Loucy (cell line): ENCODE measurements around the gene C3orf80.
"Not testable (repeated sequence)": the region's sequence is repeated elsewhere in the genome, so short reads cannot be mapped to it uniquely, and the experiment has no call there.

ENCODE experiments used
- EZH2phosphoT487 ChIP-seq: fragments of 200-600 bp; IDR thresholded peaks from 2 replicates; pipeline ENCODE4 v1.6.1; 2018; ENCODE audit warnings: antibody characterized with exemption, mild to moderate bottlenecking, moderate library complexity, borderline replicate concordance
- TF ChIP-seq, protein P1 (sequence below): fragments of 200-600 bp; sonication (generic); conservative IDR thresholded peaks from 2 replicates; pipeline ENCODE4 v1.5.1; 2014; ENCODE audit warnings: mild to moderate bottlenecking, antibody characterized with exemption, low read length

DNA sequence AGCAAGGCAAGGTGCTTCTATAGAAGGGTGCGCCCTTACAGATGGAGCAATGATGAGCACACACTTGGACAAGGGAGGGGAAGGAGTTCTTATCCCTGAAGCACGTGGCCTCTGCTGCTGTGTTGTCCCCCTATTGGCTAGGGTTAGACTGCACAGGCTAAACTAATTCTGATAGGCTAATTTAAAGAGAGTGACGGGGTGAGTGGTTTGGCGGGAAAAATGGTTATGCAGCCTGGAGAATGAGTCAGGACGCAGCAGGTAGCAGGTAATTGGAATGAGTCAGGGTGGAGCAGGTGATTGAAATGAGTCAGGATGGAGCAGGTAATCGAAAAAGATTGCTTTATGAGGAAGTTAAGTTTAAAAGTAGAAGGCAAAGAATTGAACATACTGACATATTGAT is 15.5 kb downstream of the C3orf80 start:
- TF ChIP-seq, protein P1, sequence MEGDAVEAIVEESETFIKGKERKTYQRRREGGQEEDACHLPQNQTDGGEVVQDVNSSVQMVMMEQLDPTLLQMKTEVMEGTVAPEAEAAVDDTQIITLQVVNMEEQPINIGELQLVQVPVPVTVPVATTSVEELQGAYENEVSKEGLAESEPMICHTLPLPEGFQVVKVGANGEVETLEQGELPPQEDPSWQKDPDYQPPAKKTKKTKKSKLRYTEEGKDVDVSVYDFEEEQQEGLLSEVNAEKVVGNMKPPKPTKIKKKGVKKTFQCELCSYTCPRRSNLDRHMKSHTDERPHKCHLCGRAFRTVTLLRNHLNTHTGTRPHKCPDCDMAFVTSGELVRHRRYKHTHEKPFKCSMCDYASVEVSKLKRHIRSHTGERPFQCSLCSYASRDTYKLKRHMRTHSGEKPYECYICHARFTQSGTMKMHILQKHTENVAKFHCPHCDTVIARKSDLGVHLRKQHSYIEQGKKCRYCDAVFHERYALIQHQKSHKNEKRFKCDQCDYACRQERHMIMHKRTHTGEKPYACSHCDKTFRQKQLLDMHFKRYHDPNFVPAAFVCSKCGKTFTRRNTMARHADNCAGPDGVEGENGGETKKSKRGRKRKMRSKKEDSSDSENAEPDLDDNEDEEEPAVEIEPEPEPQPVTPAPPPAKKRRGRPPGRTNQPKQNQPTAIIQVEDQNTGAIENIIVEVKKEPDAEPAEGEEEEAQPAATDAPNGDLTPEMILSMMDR = not testable (repeated sequence)
- not testable (repeated sequence) for TF ChIP-seq EZH2phosphoT487
